NB4 (cell line): ENCODE results near the gene CYRIA.
A peak's percentile ranks its signal among the peaks of the same experiment; 100 is the strongest.

Source experiments
- MYC ChIP-seq: IDR thresholded peaks from 2 replicates; pipeline ENCODE4 v1.6.1; 2011; ENCODE audit warnings: low read depth, low read length
- POLR2A ChIP-seq: IDR thresholded peaks from 2 replicates; pipeline ENCODE4 v1.6.1; 2011; ENCODE audit warnings: mild to moderate bottlenecking; ENCODE audit not compliant: insufficient read length; ENCODE audit errors: extremely low read depth
- TF ChIP-seq, protein P1 (sequence below): IDR thresholded peaks from one replicate; pipeline ENCODE4 v1.5.1; 2012; ENCODE audit warnings: low read depth, low read length

DNA sequence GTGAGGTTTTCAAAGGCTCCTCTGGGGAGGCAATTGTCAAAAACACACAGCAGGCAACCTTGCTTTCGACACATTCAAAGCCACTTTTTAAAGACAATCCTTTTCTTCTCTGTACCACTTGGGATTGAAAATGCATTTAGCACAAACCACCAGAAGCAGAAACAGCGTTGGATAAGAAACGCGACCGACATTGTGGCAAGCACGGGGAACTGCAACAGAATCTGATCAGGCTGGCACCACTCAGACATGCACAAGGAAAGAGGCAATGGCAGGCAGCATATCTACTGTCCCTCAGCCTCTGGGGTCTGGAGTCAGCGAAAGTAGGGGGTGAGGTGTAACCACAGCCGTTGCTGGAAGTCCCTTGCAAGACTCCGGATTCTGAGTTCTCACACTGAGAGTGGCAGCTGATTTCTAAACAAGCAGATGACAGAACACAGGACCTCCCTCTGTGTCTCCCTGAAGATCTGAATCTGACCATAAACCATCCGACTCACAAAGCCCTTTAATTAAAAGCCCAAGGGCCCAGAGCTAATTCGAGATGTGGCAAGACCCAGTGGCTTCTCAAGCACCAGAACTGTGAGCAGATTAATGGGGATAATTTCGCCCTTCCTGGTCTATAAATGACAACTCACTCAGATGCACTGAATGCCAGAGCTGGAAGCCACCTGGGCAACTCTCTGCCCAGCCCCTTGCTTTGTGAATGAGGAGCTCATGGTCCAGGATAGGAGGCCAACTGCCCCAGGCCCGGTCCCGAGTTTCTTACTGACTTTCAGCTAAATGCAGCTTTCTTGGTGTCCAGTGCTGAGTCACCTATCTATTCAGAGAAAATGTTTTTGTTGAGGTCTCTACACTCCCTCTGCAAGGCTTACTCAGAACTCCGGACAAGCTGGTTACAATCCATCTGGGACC lies 29.6 kb downstream of the CYRIA start:
- TF ChIP-seq POLR2A, result no peak
- TF ChIP-seq, protein P1, sequence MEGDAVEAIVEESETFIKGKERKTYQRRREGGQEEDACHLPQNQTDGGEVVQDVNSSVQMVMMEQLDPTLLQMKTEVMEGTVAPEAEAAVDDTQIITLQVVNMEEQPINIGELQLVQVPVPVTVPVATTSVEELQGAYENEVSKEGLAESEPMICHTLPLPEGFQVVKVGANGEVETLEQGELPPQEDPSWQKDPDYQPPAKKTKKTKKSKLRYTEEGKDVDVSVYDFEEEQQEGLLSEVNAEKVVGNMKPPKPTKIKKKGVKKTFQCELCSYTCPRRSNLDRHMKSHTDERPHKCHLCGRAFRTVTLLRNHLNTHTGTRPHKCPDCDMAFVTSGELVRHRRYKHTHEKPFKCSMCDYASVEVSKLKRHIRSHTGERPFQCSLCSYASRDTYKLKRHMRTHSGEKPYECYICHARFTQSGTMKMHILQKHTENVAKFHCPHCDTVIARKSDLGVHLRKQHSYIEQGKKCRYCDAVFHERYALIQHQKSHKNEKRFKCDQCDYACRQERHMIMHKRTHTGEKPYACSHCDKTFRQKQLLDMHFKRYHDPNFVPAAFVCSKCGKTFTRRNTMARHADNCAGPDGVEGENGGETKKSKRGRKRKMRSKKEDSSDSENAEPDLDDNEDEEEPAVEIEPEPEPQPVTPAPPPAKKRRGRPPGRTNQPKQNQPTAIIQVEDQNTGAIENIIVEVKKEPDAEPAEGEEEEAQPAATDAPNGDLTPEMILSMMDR, result peak; percentile 16
- TF ChIP-seq MYC, result 0 out of 2 replicates have a peak, but pooled peaks have one; percentile 8
